WTC11 (cell line): ENCODE results near the gene CLCN6. TPM values are rescaled to one million over a fixed set of nuclear protein-coding genes. Genes with fewer than 3 reads are reported as not detected.

Source experiments
- ATAC-seq: fragments of 200-7000 bp; cut with Tn5 transposase; 2 replicates; pipeline ENCODE4 v1.10.0; 2021; ENCODE audit warnings: mild to moderate bottlenecking, moderate library complexity
- CTCF ChIA-PET: fragments of 300-600 bp; sonication (Branson Sonifier 250); formaldehyde crosslinking; loops from one replicate; lab custom pipeline; 2021; ENCODE audit warnings: antibody characterized with exemption; lab: Charles Lee
- POLR2A ChIA-PET: fragments of 350-600 bp; sonication (Branson Sonifier 250); formaldehyde crosslinking; loops from one replicate; lab custom pipeline; 2021; ENCODE audit warnings: antibody characterized with exemption; lab: Charles Lee
- DNase-seq: peaks from one replicate; pipeline ENCODE4 v3.0.0; 2021; ENCODE audit warnings: low spot score
- H3K27ac Mint-ChIP-seq: 2 replicates; pipeline ENCODE4 v1.8.0; 2021; ENCODE audit warnings: mixed read lengths
- H3K27me3 Mint-ChIP-seq: 2 replicates; pipeline ENCODE4 v1.8.0; 2021; ENCODE audit warnings: low read depth, mild to moderate bottlenecking, moderate library complexity, mixed read lengths
- H3K36me3 Mint-ChIP-seq: 2 replicates; pipeline ENCODE4 v1.8.0; 2021; ENCODE audit warnings: mixed read lengths
- H3K4me1 Mint-ChIP-seq: 2 replicates; pipeline ENCODE4 v1.8.0; 2022; ENCODE audit warnings: mixed read lengths
- H3K4me3 Mint-ChIP-seq: 2 replicates; pipeline ENCODE4 v1.8.0; 2021; ENCODE audit warnings: mild to moderate bottlenecking, moderate library complexity, mixed read lengths
- H3K9me3 Mint-ChIP-seq: 2 replicates; pipeline ENCODE4 v1.8.0; 2021; ENCODE audit warnings: mixed read lengths
- ESRRA ChIP-seq: sonication (generic); formaldehyde crosslinking; IDR thresholded peaks from 2 replicates; pipeline ENCODE4 v1.8.1; 2022; ENCODE audit warnings: mild to moderate bottlenecking, missing genetic modification reagents, borderline replicate concordance
- GABPB1 ChIP-seq: sonication (generic); formaldehyde crosslinking; IDR thresholded peaks from 2 replicates; pipeline ENCODE4 v1.8.1; 2023; ENCODE audit warnings: mild to moderate bottlenecking, missing genetic modification reagents
- GRHL2 ChIP-seq: fragments of 250-450 bp; sonication (Bioruptor Pico); IDR thresholded peaks from 2 replicates; pipeline ENCODE4 v1.8.0; 2022; ENCODE audit warnings: mild to moderate bottlenecking, moderate library complexity; ENCODE audit not compliant: insufficient replicate concordance, severe bottlenecking
- MXD4 ChIP-seq: fragments of 250-450 bp; sonication (Bioruptor Pico); IDR thresholded peaks from 2 replicates; pipeline ENCODE4 v1.8.0; 2021; ENCODE audit warnings: mild to moderate bottlenecking, moderate library complexity, borderline replicate concordance
- NR1H2 ChIP-seq: sonication (generic); formaldehyde crosslinking; IDR thresholded peaks from 2 replicates; pipeline ENCODE4 v1.9.0; 2021; ENCODE audit warnings: mild to moderate bottlenecking, moderate library complexity, missing genetic modification reagents
- SOX15 ChIP-seq: fragments of 250-450 bp; sonication (Bioruptor Pico); IDR thresholded peaks from 2 replicates; pipeline ENCODE4 v1.9.0; 2021; ENCODE audit warnings: mild to moderate bottlenecking
- TP53 ChIP-seq: sonication (generic); formaldehyde crosslinking; IDR thresholded peaks from 2 replicates; pipeline ENCODE4 v1.8.1; 2023; ENCODE audit warnings: mild to moderate bottlenecking, missing genetic modification reagents
- ZBTB21 ChIP-seq: sonication (generic); formaldehyde crosslinking; IDR thresholded peaks from 2 replicates; pipeline ENCODE4 v1.8.1; 2023; ENCODE audit warnings: mild to moderate bottlenecking, missing genetic modification reagents, borderline replicate concordance
- ZNF219 ChIP-seq: sonication (generic); formaldehyde crosslinking; IDR thresholded peaks from 2 replicates; pipeline ENCODE4 v1.8.0; 2023; ENCODE audit warnings: missing genetic modification reagents, mild to moderate bottlenecking, borderline replicate concordance
- ZNF232 ChIP-seq: sonication (generic); formaldehyde crosslinking; IDR thresholded peaks from 2 replicates; pipeline ENCODE4 v1.8.0; 2022; ENCODE audit warnings: mild to moderate bottlenecking, missing genetic modification reagents
- ZNF416 ChIP-seq: fragments of 250-450 bp; sonication (Bioruptor Pico); IDR thresholded peaks from 2 replicates; pipeline ENCODE4 v1.9.0; 2021; ENCODE audit warnings: mild to moderate bottlenecking, inconsistent platforms
- total RNA-seq: library from RNA; stranded (reverse); gene quantifications from 3 replicates; pipeline ENCODE4 v1.2.3, GENCODE V29; 2021
- TF ChIP-seq, protein P1 (sequence below): sonication (generic); formaldehyde crosslinking; IDR thresholded peaks from 2 replicates; pipeline ENCODE4 v1.8.1; 2023; ENCODE audit warnings: mild to moderate bottlenecking, moderate library complexity, missing genetic modification reagents
- TF ChIP-seq, protein P2 (sequence below): fragments of 200-600 bp; IDR thresholded peaks from 2 replicates; pipeline ENCODE4 v1.8.0; 2022; ENCODE audit warnings: antibody characterized with exemption
- TF ChIP-seq, protein P3 (sequence below): sonication (generic); formaldehyde crosslinking; IDR thresholded peaks from 2 replicates; pipeline ENCODE4 v1.8.1; 2023; ENCODE audit warnings: mild to moderate bottlenecking, missing genetic modification reagents, borderline replicate concordance
- TF ChIP-seq, protein P4 (sequence below): sonication (generic); formaldehyde crosslinking; IDR thresholded peaks from 2 replicates; pipeline ENCODE4 v1.8.1; 2023; ENCODE audit warnings: mild to moderate bottlenecking, missing genetic modification reagents

CLCN6 gene
- total RNA-seq, 1 experiment from 2014 or later = 22.3 TPM

DNA sequence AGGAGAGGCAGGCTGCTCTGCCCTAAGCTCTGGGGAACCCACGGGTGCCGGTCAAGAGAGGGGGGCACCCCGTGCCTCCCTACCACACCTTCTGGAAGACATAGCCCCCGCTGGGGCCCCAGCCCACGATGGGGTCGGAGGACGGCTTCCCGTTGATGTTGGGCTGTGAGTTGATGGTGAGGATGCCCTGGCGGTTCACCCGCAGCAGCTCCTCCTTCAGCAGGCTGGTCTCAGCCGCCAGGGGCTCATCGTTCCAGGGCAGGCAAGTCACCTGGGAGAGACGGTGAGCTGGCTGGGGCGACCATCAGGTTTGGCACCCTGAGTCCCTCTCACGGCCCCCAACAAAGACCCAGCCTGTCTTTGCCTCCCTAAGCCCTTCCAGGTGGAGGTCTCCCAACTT, 12.2 kb upstream of the CLCN6 start (continued):
- TF ChIP-seq, protein P1, sequence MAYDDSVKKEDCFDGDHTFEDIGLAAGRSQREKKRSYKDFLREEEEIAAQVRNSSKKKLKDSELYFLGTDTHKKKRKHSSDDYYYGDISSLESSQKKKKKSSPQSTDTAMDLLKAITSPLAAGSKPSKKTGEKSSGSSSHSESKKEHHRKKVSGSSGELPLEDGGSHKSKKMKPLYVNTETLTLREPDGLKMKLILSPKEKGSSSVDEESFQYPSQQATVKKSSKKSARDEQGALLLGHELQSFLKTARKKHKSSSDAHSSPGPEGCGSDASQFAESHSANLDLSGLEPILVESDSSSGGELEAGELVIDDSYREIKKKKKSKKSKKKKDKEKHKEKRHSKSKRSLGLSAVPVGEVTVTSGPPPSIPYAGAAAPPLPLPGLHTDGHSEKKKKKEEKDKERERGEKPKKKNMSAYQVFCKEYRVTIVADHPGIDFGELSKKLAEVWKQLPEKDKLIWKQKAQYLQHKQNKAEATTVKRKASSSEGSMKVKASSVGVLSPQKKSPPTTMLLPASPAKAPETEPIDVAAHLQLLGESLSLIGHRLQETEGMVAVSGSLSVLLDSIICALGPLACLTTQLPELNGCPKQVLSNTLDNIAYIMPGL (CRISPR knock-in tag) = no peak

DNA sequence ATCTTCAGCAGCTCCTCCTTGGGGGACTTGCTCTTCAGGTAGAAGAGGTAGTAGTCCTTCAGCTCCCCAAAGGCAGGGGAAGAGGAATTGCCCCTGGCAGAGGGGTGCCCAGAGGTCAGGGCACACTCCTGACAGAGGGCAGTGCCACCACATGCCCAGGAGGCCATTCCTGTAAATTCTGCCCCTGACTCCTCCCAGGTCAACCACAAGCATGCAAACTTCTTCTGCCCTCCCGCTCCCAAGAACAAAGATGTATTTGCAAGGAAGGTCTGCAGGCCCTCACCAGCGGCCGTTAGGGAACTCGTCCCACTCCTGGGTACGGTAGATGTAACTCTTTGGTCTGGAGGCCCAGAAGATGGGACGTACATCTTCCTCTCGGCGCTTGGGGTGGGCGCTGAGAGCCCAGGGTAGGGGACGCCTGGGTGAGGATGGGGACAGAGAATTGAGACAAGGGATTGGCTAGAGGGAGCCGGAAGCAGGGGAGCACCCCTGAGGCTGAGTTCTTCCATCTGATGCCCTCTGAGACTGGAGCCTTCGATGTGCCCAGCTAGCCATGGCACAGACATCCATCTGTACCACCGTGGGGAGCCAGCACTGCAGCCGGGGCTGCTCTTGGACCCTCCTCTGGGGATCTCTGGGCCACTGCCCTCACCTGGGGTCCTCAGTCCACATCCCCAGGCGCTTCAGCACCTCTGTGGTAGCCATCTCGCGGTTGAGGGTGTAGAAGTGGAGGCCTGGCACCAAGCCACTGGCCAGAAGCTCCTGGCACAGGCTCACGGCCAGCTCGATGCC, 11.3 kb upstream of the CLCN6 start:
- DNase-seq (no peak), ATAC-seq (no peak)
- Mint-ChIP-seq H3K9me3 (no peaks in the 10 kb centered on the region), H3K27ac (no peak overlapping the region), H3K4me3 (no peak overlapping the region), H3K4me1 (no peaks in the 10 kb centered on the region), H3K36me3 (peaks cover 43% of the 10 kb centered on the region), H3K27me3 (no peaks in the 10 kb centered on the region)
- no peak for TF ChIP-seq ZNF416 (CRISPR knock-in tag)
- TF ChIP-seq, protein P1 (CRISPR knock-in tag) = no peak
- CTCF ChIA-PET = interaction anchor here (2.7 kb wide), 1 partner anchor 9 kb away, joined by 21 read pairs; no protein-coding TSS in a partner anchor
- POLR2A ChIA-PET = no interaction called here

DNA sequence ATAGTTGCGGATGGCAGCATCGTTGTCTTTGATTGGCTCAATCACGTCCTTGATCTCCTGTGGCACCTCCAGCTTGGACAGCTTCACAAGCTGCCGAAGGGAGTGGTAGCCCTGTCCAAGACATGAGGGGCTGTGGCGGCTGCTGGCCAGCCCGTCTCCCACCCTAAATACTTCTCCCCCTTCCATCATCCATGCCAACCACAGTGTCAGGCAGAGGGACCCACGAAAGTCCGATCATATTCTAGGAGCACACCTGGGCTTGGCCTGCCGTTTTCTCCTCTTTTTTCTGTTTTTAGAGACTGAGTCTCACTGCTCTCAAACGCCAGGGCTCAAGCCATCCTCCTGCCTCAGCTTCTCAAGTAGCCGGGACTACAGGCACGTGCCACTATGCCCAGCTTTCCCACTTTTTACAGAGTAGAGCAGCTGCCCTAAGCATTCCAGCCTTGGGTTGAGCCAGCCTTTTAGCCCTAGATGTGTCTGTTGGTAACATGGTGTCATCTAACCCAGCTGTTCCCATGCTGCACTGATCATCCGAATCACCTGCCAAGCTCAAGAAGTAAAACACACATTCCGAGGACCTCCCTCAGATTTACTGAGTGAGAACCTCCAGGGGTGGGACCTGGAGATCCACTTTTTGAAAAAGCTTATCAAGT, 10.6 kb upstream of the CLCN6 start:
- Mint-ChIP-seq H3K27ac (no peak overlapping the region), H3K4me3 (no peak overlapping the region), H3K27me3 (no peaks in the 10 kb centered on the region), H3K9me3 (no peaks in the 10 kb centered on the region), H3K4me1 (no peaks in the 10 kb centered on the region), H3K36me3 (peaks cover 46% of the 10 kb centered on the region)
- DNase-seq (no peak), ATAC-seq (no peak)
- TF ChIP-seq TP53 (CRISPR knock-in tag) (no peak), GRHL2 (CRISPR knock-in tag) (no peak), ZNF219 (CRISPR knock-in tag) (no peak), ESRRA (CRISPR knock-in tag) (no peak), MXD4 (CRISPR knock-in tag) (no peak), ZNF232 (CRISPR knock-in tag) (no peak), SOX15 (CRISPR knock-in tag) (no peak), GABPB1 (CRISPR knock-in tag) (no peak), ZBTB21 (no peak), NR1H2 (no peak)
- TF ChIP-seq, protein P2, sequence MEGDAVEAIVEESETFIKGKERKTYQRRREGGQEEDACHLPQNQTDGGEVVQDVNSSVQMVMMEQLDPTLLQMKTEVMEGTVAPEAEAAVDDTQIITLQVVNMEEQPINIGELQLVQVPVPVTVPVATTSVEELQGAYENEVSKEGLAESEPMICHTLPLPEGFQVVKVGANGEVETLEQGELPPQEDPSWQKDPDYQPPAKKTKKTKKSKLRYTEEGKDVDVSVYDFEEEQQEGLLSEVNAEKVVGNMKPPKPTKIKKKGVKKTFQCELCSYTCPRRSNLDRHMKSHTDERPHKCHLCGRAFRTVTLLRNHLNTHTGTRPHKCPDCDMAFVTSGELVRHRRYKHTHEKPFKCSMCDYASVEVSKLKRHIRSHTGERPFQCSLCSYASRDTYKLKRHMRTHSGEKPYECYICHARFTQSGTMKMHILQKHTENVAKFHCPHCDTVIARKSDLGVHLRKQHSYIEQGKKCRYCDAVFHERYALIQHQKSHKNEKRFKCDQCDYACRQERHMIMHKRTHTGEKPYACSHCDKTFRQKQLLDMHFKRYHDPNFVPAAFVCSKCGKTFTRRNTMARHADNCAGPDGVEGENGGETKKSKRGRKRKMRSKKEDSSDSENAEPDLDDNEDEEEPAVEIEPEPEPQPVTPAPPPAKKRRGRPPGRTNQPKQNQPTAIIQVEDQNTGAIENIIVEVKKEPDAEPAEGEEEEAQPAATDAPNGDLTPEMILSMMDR = no peak
- TF ChIP-seq, protein P3, sequence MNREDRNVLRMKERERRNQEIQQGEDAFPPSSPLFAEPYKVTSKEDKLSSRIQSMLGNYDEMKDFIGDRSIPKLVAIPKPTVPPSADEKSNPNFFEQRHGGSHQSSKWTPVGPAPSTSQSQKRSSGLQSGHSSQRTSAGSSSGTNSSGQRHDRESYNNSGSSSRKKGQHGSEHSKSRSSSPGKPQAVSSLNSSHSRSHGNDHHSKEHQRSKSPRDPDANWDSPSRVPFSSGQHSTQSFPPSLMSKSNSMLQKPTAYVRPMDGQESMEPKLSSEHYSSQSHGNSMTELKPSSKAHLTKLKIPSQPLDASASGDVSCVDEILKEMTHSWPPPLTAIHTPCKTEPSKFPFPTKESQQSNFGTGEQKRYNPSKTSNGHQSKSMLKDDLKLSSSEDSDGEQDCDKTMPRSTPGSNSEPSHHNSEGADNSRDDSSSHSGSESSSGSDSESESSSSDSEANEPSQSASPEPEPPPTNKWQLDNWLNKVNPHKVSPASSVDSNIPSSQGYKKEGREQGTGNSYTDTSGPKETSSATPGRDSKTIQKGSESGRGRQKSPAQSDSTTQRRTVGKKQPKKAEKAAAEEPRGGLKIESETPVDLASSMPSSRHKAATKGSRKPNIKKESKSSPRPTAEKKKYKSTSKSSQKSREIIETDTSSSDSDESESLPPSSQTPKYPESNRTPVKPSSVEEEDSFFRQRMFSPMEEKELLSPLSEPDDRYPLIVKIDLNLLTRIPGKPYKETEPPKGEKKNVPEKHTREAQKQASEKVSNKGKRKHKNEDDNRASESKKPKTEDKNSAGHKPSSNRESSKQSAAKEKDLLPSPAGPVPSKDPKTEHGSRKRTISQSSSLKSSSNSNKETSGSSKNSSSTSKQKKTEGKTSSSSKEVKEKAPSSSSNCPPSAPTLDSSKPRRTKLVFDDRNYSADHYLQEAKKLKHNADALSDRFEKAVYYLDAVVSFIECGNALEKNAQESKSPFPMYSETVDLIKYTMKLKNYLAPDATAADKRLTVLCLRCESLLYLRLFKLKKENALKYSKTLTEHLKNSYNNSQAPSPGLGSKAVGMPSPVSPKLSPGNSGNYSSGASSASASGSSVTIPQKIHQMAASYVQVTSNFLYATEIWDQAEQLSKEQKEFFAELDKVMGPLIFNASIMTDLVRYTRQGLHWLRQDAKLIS (CRISPR knock-in tag) = no peak
- TF ChIP-seq, protein P4, sequence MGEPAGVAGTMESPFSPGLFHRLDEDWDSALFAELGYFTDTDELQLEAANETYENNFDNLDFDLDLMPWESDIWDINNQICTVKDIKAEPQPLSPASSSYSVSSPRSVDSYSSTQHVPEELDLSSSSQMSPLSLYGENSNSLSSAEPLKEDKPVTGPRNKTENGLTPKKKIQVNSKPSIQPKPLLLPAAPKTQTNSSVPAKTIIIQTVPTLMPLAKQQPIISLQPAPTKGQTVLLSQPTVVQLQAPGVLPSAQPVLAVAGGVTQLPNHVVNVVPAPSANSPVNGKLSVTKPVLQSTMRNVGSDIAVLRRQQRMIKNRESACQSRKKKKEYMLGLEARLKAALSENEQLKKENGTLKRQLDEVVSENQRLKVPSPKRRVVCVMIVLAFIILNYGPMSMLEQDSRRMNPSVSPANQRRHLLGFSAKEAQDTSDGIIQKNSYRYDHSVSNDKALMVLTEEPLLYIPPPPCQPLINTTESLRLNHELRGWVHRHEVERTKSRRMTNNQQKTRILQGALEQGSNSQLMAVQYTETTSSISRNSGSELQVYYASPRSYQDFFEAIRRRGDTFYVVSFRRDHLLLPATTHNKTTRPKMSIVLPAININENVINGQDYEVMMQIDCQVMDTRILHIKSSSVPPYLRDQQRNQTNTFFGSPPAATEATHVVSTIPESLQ = no peak
- TF ChIP-seq, all 79 proteins: peak for 0
- CTCF ChIA-PET = interaction anchor here (2.7 kb wide), 1 partner anchor 10 kb away, joined by 21 read pairs; no protein-coding TSS in a partner anchor
- POLR2A ChIA-PET = no interaction called here
